ENCODE data around the gene NDC1.

DNA sequence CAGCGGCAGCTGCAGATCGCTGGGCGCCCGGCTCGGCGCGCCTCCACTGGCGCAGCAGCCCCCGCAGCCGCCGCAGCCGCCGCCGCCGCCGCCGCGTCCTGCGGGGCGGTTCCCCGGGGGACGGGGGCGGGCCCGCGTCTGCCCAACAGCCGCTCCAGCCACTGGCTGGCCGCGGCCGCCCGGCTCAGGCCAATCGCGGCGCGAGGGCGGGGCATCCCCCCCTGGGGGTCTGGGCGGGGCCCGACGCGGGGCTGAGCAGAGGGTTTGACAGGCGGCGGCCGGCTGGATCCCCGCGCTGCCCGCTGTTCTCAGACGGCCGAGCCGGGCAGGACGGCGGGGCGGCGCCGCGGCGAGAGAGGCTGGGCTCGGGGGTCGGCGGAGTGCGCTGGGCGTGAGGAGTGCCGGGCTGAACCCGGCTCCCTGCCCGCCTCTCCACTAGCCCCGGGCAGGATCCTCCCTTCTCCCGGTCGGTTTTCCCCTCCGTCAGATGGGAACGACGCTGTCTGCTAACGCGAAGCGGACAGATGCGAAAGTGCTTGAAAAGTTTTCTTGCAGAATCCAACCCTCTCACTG is 98.9 kb downstream of the NDC1 start, which contains the start of gene GLIS1:
- no peak for TF ChIP-seq POLR2A (IDR thresholded peaks at IDR 0.05)
- TF ChIP-seq, protein P1, sequence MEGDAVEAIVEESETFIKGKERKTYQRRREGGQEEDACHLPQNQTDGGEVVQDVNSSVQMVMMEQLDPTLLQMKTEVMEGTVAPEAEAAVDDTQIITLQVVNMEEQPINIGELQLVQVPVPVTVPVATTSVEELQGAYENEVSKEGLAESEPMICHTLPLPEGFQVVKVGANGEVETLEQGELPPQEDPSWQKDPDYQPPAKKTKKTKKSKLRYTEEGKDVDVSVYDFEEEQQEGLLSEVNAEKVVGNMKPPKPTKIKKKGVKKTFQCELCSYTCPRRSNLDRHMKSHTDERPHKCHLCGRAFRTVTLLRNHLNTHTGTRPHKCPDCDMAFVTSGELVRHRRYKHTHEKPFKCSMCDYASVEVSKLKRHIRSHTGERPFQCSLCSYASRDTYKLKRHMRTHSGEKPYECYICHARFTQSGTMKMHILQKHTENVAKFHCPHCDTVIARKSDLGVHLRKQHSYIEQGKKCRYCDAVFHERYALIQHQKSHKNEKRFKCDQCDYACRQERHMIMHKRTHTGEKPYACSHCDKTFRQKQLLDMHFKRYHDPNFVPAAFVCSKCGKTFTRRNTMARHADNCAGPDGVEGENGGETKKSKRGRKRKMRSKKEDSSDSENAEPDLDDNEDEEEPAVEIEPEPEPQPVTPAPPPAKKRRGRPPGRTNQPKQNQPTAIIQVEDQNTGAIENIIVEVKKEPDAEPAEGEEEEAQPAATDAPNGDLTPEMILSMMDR (IDR thresholded peaks at IDR 0.05) = no peak
